CD4-positive, alpha-beta T cell treated with Interleukin-1 beta for 1 hour (primary cell): ENCODE results near the gene KNDC1.
"Not testable (repeated sequence)": the region's sequence is repeated elsewhere in the genome, so short reads cannot be mapped to it uniquely, and the experiment has no call there.

Experiments used
- DNase-seq, 2 donors: peaks; one replicate each; pipeline ENCODE4 v3.0.0-alpha.2; 2020 to 2022

The KNDC1 gene

DNA sequence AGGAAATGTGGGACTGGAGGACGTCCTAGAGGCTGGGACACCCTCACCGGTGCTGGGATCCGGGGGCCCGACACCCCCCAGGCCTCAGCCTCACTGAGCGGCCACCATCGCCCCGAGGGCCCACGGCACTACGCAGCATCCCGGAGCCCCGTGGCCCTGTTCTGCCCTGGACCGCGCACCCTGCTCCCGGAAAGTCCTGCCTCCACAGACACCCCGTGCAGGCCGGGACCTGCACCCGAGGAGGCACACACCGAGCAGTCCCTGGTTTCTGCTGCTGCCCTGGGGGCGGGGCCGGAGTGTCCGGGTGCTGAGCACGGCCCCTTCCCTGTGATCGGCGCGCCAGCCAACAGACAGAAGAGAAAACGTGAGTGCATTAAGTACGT is 18.1 kb upstream of the KNDC1 start:
- no peak for DNase-seq

DNA sequence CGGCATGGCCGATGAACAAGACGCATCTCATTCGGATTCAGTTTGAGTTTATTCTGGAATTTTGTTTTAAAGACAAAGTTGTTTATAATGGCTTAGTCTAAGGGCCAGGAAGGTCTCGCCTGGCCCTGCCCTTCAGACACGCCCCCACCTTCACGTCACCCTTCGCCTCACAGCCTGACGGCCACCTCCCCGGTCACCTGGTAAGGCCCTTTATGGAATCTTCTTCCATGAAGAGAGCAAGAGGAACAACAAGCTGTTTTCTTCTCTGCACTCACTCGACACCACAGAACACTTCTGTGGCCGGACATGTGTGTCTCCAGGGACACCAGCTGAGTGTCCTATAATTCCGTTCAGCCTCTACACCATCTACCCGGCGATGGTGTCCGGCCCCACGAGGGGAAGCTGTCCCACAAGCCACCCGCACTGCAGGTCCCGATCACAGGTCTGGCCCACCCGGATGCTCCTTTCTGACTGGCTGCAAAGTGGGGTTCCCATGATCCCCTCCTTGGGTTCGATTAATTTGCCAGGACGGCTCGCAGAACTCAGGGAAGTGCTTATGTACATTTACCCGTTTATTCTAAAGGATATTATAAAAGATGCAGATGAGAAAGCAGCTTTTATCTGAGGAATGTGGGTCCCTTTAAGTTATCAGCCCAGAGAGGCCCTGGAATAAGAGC is 17.4 kb upstream of the KNDC1 start:
- no peak for DNase-seq

DNA sequence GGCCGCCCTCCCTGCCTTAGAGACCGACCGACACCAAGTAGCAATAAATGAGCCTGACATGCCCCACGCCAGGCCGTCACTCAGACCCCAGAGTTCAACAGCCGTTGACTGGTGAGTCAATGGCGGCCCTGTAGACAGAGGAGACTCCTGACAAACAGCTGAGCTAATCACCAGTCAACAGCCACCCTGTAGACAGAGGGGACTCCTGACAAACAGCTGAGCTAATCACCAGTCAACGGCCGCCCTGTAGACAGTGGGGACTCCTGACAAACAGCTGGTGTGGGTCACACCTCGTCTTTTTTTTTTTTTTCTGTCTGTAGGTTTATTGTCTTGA is 16.9 kb upstream of the KNDC1 start:
- DNase-seq: no peak

DNA sequence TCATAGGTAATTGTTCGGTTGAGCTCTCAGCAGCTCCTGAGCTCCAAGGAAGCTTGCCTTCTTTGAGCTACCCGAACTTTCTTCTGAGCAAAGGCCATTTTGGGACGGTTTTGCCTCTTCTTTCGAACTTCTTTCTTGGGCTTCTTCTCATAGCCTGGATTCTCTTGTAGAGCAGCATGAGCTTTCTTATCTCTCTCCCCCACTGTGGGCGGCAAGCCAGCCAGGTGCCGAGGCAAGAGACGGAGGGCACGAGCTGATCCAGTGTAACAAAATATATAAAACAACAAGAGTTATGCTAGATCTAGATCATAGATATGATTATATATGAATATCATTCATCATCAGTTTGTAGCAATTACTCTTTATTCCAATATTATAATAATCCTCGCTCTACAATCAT is 16.5 kb upstream of the KNDC1 start:
- DNase-seq: no peak

DNA sequence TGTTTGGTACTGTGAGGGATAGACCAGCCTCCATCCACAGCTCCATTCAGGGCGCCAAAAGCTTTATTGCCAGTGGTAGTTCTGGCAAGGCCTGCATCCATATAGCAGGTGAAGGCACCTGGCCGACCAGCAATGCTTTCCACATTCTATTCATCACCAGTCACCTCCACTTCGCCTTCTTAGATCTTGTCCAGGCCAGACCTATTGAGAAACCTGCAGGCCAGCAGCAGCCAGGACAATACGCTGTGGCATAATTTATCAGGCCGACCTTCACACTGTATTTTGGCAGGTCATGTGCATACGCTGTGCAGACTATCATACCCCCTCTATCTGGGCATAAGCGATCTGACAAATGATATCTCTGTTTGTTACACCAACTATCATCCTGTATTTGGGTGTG is 15.2 kb upstream of the KNDC1 start:
- no peak for DNase-seq

DNA sequence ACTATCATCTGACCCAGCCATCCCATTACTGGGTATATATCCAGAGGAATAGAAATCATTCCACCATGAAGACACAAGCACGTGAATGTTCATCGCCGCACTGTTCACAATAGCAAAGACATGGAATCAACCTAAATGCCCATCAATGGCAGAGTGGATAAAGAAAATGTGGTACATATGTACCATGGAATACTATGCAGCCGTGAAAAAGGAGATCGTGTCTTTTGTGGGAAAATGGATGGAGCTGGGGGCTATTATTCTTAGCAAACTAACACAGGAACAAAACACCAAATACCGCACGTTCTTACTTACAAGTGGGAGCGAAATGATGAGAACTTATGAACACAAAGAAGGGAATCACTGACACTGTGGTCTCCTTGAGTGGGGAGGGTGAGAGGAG is 9.8 kb upstream of the KNDC1 start:
- no peak for DNase-seq

DNA sequence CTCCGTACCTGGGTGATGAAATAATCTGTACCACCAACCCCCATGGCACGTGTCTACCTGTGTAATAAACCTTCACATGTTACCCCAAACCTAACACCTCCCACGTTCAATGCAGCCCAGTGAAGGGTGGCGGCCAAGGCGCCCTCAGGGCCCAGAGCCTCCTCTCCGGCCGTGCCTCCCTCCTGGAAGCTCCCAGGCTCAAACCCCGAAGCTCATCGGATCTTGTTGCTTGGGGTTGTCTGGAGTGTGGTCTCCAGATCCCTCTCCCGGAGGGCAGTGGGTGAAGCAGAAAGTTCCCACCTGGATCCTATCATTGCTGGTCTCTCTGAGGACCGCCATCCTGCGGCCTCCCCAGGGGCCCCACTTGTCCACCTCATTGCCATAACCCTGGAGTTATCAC is 9.4 kb upstream of the KNDC1 start:
- DNase-seq: no peak

DNA sequence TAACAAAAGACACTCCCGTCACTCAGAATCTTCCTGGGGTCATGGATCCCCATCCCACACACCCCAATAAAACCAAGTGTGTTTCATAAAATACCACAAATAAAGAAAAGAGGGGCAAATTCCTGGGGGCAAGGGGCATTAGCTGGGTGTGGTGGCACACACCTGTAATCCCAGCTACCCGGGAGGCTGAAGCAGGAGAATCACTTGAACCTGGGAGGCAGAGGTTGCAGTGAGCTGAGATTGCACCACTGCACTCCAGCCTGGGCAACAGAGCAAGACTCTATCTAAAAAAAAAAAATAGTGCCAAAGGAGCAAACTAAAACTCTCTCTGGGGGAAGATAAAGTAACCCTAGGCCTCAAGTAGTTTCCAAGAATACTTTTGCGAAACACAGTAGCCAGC is 8.9 kb upstream of the KNDC1 start:
- not testable (repeated sequence) for DNase-seq

DNA sequence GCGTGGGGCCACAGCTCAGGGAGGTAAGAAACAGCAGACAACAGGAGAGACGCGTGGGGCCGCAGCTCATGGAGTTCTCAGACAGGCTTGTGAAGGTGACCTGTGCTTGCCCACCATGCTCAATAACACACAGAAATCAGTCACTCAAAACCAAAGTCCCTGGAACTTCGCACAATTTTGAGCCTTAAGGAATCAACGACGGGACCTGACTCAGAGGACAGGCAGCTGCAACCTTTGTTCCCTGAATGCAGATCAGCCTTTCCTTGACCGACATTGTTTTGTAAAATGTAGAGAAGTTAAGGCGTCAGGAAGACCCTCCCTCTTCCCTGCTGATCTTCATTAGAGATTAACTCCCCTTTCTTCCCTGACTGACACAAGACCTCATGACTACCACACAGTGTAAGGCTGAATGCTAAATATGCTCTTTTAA is 8.5 kb upstream of the KNDC1 start:
- no peak for DNase-seq

DNA sequence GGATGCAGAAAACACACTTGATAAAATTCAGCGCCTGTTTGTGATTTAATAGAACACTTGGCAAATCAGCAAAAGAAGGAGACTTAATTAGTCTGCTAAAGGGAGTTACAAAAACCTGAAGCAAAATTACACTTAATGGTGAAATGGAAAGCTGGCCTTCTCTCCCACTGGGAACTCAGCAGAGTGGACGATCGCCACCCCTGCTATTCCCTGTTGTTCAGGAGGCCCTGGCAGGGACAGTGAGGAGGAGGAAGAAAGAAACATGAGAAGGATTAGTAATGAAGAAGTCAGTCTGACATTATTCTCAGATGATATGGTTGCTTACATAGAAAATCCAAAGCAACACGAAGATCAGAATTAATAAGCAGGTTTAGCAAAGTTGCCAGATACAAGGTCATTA is 5.6 kb upstream of the KNDC1 start:
- no peak for DNase-seq

DNA sequence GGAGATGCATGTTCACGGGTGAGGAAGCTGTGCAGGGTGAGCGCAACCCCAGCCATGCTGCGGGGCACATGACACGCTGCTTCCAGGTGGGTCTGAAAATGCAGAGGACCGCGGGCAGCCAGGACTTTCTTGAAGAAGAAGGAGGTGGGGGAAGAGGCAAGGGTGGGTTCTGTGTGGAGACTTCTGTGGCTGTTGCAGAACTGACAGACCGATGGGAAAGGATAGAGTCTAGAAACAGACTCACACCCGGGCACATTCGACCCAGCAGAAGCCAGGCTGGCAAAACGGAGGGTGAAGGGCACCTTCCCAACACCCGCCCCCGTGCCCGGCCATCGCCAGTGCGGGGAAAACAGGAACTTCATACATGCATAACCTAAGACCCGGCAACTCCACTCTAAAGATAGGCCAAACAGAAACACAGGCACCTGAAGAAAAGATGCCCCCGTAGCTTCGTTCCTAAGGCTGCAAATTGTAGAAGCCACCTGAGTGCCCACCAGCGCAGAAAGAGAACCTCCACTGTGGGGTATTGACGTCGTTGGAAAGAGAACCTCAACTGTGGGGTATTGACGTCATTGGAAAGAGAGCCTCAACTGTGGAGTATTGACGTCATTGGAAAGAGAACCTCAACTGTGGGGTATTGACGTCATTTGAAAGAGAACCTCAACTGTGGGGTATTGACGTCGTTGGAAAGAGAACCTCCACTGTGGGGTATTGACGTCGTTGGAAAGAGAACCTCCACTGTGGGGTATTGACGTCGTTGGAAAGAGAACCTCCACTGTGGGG is 4.8 kb upstream of the KNDC1 start:
- DNase-seq: no peak

DNA sequence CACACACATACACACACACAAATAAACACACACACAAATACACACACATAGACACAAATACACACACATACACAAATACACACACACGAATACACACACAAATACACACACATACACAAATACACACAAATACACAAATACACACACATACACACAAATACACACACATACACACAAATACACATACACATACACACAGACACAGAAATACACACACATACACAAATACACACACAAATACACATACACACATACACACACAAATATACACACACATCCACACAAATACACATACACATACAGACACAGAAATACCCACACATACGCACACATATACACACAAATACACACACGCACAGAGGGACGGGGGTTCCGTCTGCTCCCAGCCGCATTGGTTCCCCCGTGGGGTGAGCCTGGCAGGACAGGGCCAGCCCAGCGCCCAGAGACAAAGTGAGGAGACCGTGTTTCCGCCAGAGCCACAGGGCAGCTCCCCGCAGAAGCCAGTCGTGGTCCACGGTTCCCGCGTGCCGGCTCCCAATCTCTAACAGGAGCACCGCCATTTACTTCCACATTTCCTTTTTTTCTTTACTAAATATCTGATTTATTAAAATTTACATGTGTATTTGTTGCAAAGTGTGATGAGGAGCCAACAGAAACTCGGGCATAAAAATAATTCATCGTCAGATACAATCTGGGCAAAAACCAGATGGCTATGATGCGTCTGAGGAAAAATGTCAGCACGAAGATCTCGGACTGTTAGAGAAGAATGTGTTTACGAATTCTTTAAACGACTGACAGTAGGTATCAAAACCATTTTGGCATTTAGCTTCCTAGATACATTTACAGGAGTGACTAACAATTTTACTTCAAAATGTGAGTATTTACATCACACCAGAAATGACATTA is 3.1 kb upstream of the KNDC1 start:
- DNase-seq: no peak

DNA sequence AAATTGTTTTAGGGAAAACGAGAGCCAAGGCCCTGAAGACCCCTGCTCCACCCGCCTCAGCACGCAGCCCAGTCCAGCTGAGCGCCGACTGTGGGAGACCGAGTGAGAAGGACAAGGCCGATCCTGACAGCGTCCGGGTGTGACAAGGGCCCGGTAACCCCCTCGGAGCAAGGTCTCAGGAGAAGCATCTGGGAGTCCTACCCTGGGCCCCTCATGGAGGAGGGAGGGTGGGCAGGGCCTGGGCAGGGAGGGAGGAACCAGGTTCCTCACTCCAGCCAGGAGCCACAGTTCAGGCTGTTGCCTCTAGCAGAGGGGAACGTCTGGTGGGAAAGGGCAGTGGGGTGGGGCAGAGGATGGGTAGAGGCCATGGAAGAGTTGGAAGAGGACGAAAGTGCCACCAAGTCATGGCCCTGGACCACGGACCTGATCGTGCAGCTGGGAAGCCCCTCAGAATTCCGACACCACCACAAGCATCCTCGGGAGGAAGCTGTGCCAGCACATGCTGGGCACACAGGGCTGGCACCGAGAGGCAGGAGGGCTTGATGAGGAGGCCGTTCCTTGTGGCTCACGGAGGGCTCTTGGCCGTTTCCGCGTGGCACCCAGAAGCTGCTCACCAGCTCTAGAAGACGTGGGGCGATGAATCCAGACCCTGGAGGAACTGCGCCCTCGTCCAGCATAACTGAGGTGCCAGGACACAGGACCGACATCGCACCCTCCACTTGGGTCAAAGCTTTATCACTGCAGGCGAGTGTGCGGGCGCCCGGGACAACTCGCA is 2.2 kb upstream of the KNDC1 start:
- no peak for DNase-seq

DNA sequence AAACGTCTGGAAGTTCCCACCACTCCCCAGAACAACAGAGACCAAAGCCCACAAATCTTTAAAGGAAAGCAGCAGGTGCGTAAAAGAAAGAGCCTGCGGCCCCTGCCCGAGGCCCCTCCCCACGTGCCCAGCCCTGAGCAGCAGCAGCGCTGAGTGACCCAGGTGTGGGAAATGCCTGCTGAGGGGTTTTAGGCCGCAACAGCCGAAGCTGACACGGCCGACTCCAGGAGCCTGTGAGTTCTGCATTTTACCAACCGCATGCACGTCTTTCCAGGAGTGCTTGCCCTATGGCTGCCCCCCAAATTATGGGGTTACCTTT is 1.6 kb upstream of the KNDC1 start:
- no peak for DNase-seq

DNA sequence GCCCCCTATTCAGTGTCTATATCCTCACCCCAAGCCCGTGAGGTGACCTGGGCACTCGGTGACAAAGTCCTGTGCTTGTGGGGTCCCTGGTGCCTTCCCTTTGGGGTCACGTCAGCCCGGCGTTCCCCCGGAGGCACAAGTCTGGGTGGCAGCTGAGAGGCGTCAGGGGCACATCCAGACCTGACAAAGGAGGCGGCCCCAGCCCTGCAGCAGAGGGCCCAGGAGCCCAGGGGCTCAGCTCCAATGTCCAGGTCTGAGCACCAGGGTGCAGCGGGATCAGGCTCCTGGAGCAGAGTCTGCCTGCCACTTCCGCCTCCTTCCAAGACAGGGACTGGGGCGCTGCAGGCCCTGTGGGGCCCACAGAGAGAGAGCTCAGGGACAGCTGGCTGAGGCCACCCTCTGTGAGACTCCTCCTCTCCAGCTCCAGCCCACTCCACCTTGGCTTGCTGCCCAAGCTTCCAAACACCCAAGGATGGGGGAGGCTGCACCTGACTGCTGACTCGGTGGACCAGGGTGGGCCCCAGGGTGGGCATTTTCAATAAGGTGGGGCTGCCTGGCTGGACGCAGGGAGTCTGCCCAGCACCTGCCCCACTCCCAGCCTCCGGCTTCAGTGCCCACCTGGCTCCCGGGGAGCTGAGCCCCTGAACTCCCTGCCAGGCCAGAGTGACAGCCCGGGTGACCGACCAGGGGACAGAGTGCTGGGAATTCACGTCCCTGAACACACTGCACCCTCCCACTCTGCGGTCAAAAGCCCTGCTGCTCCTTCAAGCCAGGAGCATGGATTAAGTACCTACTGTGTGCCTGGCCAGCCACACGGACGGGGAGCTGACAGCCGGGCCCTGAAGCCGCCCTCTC is 1.0 kb upstream of the KNDC1 start:
- no peak for DNase-seq

DNA sequence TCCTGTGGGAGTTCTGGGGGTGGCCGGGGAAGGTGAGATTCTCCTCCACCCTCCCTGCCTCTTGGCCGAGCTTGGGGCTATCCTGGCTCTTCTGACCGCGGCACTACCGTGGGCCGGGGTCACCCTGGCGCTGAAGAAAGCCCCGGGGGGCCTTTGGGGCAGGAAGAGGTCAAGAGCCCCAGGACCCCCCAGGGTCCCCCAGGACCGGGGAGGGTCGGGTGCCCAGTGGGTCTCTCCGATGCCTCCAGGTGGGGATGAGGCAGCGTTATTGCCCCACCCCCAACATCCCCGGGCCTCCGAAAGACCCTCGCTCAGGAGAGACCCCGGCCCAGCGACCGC is 439 bp upstream of the KNDC1 start:
- no peak for DNase-seq

DNA sequence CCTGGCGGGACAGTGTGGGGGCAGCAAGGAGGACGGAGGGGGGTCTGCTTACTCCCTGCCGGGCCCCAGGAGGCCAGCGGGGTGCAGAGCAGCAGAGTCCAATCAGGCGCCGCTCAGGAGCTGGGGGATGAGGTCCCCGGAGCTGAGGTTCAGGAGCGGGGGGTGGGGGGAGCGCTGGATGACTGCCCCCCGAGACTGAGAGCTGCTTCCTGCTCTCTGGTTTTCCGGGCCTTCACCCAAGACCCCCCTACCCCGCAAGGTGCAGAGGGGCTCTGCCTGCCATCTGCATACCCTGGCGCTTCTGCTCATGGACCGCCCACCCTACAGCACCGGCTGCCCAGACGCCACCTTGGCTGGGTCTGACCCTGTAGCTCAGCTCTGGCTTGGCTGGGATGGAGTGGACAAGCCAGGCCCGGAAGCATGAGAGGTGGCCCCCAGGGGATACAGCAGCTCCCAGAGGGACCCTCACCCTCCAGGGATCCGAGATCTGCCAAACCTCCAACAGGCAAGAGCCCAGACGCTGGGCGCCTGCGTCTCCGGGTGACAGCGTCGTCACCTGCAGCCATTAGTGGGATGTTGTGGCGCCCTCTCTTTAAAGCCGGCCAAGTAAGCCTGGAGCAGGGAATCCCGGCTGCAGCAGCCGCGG is 930 bp downstream of the KNDC1 start:
- DNase-seq: no peak

DNA sequence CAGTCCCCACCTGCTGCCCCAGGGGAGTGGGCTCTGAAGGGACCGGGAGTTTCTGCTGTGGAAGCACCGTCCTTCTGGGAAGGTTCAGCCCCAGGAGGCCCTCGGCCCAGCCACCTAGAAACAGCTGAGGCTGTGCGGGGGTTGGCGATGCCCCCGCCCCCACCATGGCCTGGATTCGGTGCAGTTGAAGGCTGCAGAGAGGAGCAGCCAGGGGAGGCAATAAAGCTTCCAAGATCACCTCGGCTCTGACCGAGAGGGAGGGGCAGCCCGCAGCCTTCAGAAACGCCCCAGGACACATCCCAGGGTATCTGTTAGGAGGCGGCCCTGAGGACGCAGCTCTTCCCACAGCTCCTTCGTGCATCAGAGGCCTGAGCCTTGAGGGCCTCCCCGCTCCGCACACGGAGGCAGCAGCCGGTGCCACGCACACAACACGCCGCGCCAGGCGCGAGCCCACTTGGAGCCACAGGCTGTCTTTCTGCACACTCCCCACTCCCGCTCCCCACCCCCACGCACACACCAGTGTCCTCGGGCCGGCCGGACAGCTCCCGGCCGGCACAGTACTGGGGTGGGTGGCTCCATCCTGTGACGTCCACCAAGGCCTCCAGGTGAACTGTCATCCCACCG is 1.6 kb downstream of the KNDC1 start:
- DNase-seq: no peak

DNA sequence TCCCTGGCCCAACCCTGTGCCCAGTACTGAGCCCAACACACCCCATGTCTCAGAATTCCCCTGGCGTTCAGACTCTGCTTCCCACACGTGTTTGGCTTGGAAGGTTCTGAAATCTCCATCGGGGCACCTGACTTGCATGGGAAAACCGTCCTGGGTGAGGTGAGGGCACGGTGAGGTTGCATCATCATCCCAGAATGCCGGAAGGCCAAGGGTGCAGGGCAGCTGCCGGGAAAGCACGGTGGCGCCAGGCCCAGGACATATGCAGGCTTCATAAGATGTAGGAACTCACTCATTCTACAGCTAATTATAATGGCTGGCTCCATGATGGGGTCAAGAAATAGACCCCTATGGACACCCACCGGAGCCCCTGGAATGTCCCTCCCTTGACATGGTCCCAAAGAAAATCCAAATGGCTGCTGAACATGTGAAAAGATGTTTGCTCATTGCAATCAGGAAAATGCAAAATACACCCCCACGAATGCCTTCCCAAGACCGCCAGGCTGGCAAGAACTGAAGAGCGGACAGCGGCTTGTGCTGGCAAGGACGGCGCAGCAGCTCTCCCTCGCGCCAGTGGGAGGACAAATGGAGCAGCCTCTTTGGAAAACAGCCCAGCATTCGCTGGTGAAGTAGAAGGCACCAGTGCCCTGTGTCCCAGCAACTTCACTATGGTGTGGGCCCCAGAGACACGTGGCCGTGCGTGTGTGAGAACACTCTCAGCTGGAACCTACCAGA is 2.3 kb downstream of the KNDC1 start:
- no peak for DNase-seq
